OCI-LY3 (cell line): ENCODE data around the gene USB1.

Experiments used
- H2AFZ ChIP-seq: fragments of 200-600, 300-600 bp; shearing (Covaris generic); 2 replicates; pipeline ENCODE4 v1.6.0; 2014; ENCODE audit warnings: antibody characterized with exemption, low read depth, low read length
- H3K27ac ChIP-seq: fragments of 200-600, 300-600 bp; sonication (generic); 2 replicates; pipeline ENCODE4 v1.5.1; 2014; ENCODE audit warnings: mild to moderate bottlenecking, low read length, moderate library complexity, mixed read lengths
- H3K27me3 ChIP-seq: fragments of 200-600, 300-600 bp; sonication (generic); 2 replicates; pipeline ENCODE4 v1.6.1; 2014; ENCODE audit warnings: low read depth, low read length, mixed read lengths
- H3K36me3 ChIP-seq: fragments of 200-600, 300-600 bp; sonication (generic); replicated peaks from 2 replicates; pipeline ENCODE3; 2014; ENCODE audit warnings: low read depth, low read length, mixed read lengths
- H3K4me1 ChIP-seq: fragments of 300-600, 200-600 bp; sonication (generic); 2 replicates; pipeline ENCODE4 v1.6.1; 2014; ENCODE audit warnings: low read length, mixed read lengths
- H3K4me2 ChIP-seq: fragments of 200-600, 300-600 bp; sonication (generic); 2 replicates; pipeline ENCODE4 v1.6.1; 2014; ENCODE audit warnings: low read length, mixed read lengths
- H3K4me3 ChIP-seq: fragments of 300-600, 200-600 bp; sonication (generic); 2 replicates; pipeline ENCODE4 v1.5.1; 2014; ENCODE audit warnings: antibody characterized with exemption, mild to moderate bottlenecking, low read length, moderate library complexity
- H3K79me2 ChIP-seq: fragments of 300-600, 200-600 bp; shearing (Covaris generic); 2 replicates; pipeline ENCODE4 v1.6.1; 2014; ENCODE audit warnings: mild to moderate bottlenecking, low read length, mixed read lengths
- H3K9ac ChIP-seq: fragments of 300-600, 200-600 bp; shearing (Covaris generic); 2 replicates; pipeline ENCODE4 v1.6.0; 2014; ENCODE audit warnings: mild to moderate bottlenecking, low read length, moderate library complexity
- H3K9me3 ChIP-seq: fragments of 200-600, 300-600 bp; shearing (Covaris generic); 2 replicates; pipeline ENCODE4 v1.6.1; 2014; ENCODE audit warnings: low read length, mixed read lengths; ENCODE audit not compliant: insufficient read depth
- H4K20me1 ChIP-seq: fragments of 200-600, 300-600 bp; sonication (generic); 2 replicates; pipeline ENCODE4 v1.6.1; 2016; ENCODE audit warnings: low read length, mixed read lengths; ENCODE audit not compliant: insufficient read depth
- CTCF ChIP-seq: fragments of 200-600, 300-600 bp; sonication (generic); IDR thresholded peaks from 2 replicates; pipeline ENCODE4 v1.5.1; 2014; ENCODE audit warnings: antibody characterized with exemption, low read length, low read depth
- EZH2phosphoT487 ChIP-seq: fragments of 200-600 bp; shearing (Covaris generic); IDR thresholded peaks from 2 replicates; pipeline ENCODE4 v1.6.1; 2018; ENCODE audit warnings: antibody characterized with exemption, mixed run types, low read depth

USB1 gene

GRCh38 chr16:58021661-58022551 is 20.7 kb downstream of the USB1 start:
- TF ChIP-seq EZH2phosphoT487 (no peak), CTCF (no peak)
- H3K4me3 ChIP-seq: no peak overlapping the region
- no peaks in the 10 kb centered on the region for H3K79me2 ChIP-seq
- peaks cover 7% of the 10 kb centered on the region for H3K27me3 ChIP-seq
- H3K9me3 ChIP-seq: no peaks in the 10 kb centered on the region
- no peaks in the 10 kb centered on the region; the same call in 1 of the 2 replicates for H3K4me1 ChIP-seq
- H4K20me1 ChIP-seq: no peaks in the 10 kb centered on the region; the same call in 1 of the 2 replicates
- no peak overlapping the region for H3K27ac ChIP-seq
- H3K36me3 ChIP-seq: no peaks in the 10 kb centered on the region
- H3K4me2 ChIP-seq: no peak overlapping the region
- no peak overlapping the region for H2AFZ ChIP-seq
- no peak overlapping the region for H3K9ac ChIP-seq

- Histone ChIP-seq H3K27me3 (peaks cover 7% of the 10 kb centered on the region), H3K79me2 (no peaks in the 10 kb centered on the region), H3K4me1 (no peaks in the 10 kb centered on the region; the same call in 1 of the 2 replicates), H3K4me2 (no peak overlapping the region), H3K9ac (no peak overlapping the region), H3K27ac (no peak overlapping the region), H2AFZ (no peak overlapping the region), H3K9me3 (no peaks in the 10 kb centered on the region), H3K36me3 (no peaks in the 10 kb centered on the region), H3K4me3 (no peak overlapping the region), H4K20me1 (no peaks in the 10 kb centered on the region; the same call in 1 of the 2 replicates)
- no peak for TF ChIP-seq CTCF
- TF ChIP-seq EZH2phosphoT487: no peak
Measured at GRCh38 chr16:58022601-58023371, 21.6 kb downstream of the USB1 start.

GRCh38 chr16:58024486-58025350 is 23.5 kb downstream of the USB1 start:
- Histone ChIP-seq H2AFZ (peak overlapping the region; percentile 35; the same call in 1 of the 2 replicates), H3K27me3 (peaks cover 7% of the 10 kb centered on the region), H3K4me2 (peak overlapping the region; percentile 88), H3K9ac (peak overlapping the region; percentile 36), H3K27ac (no peak overlapping the region), H3K4me1 (no peaks in the 10 kb centered on the region; the same call in 1 of the 2 replicates), H3K9me3 (no peaks in the 10 kb centered on the region), H4K20me1 (no peaks in the 10 kb centered on the region; the same call in 1 of the 2 replicates), H3K36me3 (no peaks in the 10 kb centered on the region), H3K79me2 (no peaks in the 10 kb centered on the region), H3K4me3 (peak overlapping the region; percentile 88)
- no peak for TF ChIP-seq EZH2phosphoT487
- no peak for TF ChIP-seq CTCF
